ENCODE data around the gene ARL4A. TPM values are rescaled to one million over a fixed set of nuclear protein-coding genes. Genes with fewer than 3 reads are reported as not detected.

The ARL4A gene
- total and polyA plus RNA-seq, 9 donors: 4.6 to 32.2 (median 10.4) TPM

- Histone ChIP-seq H3K4me3 (no peak overlapping the region), H3K27me3 (no peaks in the 10 kb centered on the region), H3K27ac (no peak overlapping the region), H3K4me1 (ENCODE audit: insufficient read depth) (peaks cover 7% of the 10 kb centered on the region), H3K9me3 (no peaks in the 10 kb centered on the region), H3K36me3 (no peaks in the 10 kb centered on the region)
- intact Hi-C loops (cut with DNase I): no loop called here
- DNase-seq: no peak
- WGBS, 3 donors: 98 to 100% (median 100%) methylated on average over 1 of the region's 1 CpG
- no peak for TF ChIP-seq POLR2A (IDR thresholded peaks at IDR 0.05)
- TF ChIP-seq CTCF (IDR thresholded peaks at IDR 0.05): no peak
- TF ChIP-seq EP300 (IDR thresholded peaks at IDR 0.05): no peak
Observed at GRCh38 chr7:12731214-12731656, 43.8 kb downstream of the ARL4A start.

GRCh38 chr7:12731775-12732174 is 44.3 kb downstream of the ARL4A start:
- H3K27ac ChIP-seq: no peak overlapping the region
- DNase-seq: no peak
- 51 to 69% (median 67%) methylated on average over 2 of the region's 2 CpGs for WGBS, 3 donors
- H3K9me3 ChIP-seq: no peaks in the 10 kb centered on the region
- TF ChIP-seq EP300 (IDR thresholded peaks at IDR 0.05) (no peak), CTCF (IDR thresholded peaks at IDR 0.05) (no peak), POLR2A (IDR thresholded peaks at IDR 0.05) (no peak)
- H3K4me1 ChIP-seq (ENCODE audit: insufficient read depth): peaks cover 7% of the 10 kb centered on the region
- intact Hi-C loops (cut with DNase I): no loop called here
- no peaks in the 10 kb centered on the region for H3K27me3 ChIP-seq
- no peak overlapping the region for H3K4me3 ChIP-seq
- H3K36me3 ChIP-seq: no peaks in the 10 kb centered on the region

- Histone ChIP-seq H3K36me3 (no peaks in the 10 kb centered on the region), H3K27ac (no peak overlapping the region), H3K4me3 (no peak overlapping the region), H3K27me3 (no peaks in the 10 kb centered on the region), H3K4me1 (ENCODE audit: insufficient read depth) (peaks cover 7% of the 10 kb centered on the region), H3K9me3 (no peaks in the 10 kb centered on the region)
- DNase-seq: no peak
- WGBS, 3 donors: 94 to 100% (median 97%) methylated on average over 1 of the region's 1 CpG
- intact Hi-C loops (cut with DNase I): no loop called here
- TF ChIP-seq EP300 (IDR thresholded peaks at IDR 0.05) (no peak), POLR2A (IDR thresholded peaks at IDR 0.05) (no peak), CTCF (IDR thresholded peaks at IDR 0.05) (no peak)
Observed at GRCh38 chr7:12732428-12732827, 45.0 kb downstream of the ARL4A start.

- no peaks in the 10 kb centered on the region for H3K9me3 ChIP-seq
- DNase-seq: no peak
- intact Hi-C loops (cut with DNase I): no loop called here
- WGBS, 3 donors: 69 to 93% (median 75%) methylated on average over 3 of the region's 3 CpGs
- H3K27ac ChIP-seq: no peak overlapping the region
- TF ChIP-seq EP300 (IDR thresholded peaks at IDR 0.05) (no peak), POLR2A (IDR thresholded peaks at IDR 0.05) (no peak), CTCF (IDR thresholded peaks at IDR 0.05) (no peak)
- peaks cover 4% of the 10 kb centered on the region for H3K4me1 ChIP-seq (ENCODE audit: insufficient read depth)
- H3K4me3 ChIP-seq: no peak overlapping the region
- H3K36me3 ChIP-seq: no peaks in the 10 kb centered on the region
- H3K27me3 ChIP-seq: no peaks in the 10 kb centered on the region
Observed at GRCh38 chr7:12735923-12736322, 48.5 kb downstream of the ARL4A start.
